NCI-H146 treated with DMSO at 0.1 percent for 48 hours (cell line): ENCODE data around the gene C19orf44.

Experiments used
- DNase-seq: peaks from one replicate; lab custom pipeline; 2025; ENCODE audit not compliant: unreplicated experiment; lab: John Stamatoyannopoulos, UW

Gene C19orf44

GRCh38 chr19:16516381-16516780 lies 20.2 kb downstream of the C19orf44 start:
- DNase-seq, result no peak

GRCh38 chr19:16516923-16517610 lies 20.9 kb downstream of the C19orf44 start:
- no peak for DNase-seq

GRCh38 chr19:16518061-16518460 lies 21.9 kb downstream of the C19orf44 start:
- DNase-seq, result no peak

GRCh38 chr19:16518483-16519229 lies 22.5 kb downstream of the C19orf44 start:
- DNase-seq, result no peak

- DNase-seq, result no peak
Measured at GRCh38 chr19:16519230-16519687, 23.1 kb downstream of the C19orf44 start.

GRCh38 chr19:16520074-16520973 lies 24.1 kb downstream of the C19orf44 start:
- DNase-seq, result no peak

- DNase-seq, result no peak
Measured at GRCh38 chr19:16520986-16521624, 24.9 kb downstream of the C19orf44 start.

GRCh38 chr19:16521715-16522289 lies 25.6 kb downstream of the C19orf44 start:
- no peak for DNase-seq

- DNase-seq, result no peak
Measured at GRCh38 chr19:16522559-16523377, 26.6 kb downstream of the C19orf44 start.

GRCh38 chr19:16524991-16525734 lies 29.0 kb downstream of the C19orf44 start:
- no peak for DNase-seq

- DNase-seq, result no peak
Measured at GRCh38 chr19:16525751-16526481, 29.7 kb downstream of the C19orf44 start.

- DNase-seq, result no peak
Measured at GRCh38 chr19:16527334-16527935, 31.2 kb downstream of the C19orf44 start.

GRCh38 chr19:16527971-16528521 lies 31.9 kb downstream of the C19orf44 start:
- no peak for DNase-seq

- no peak for DNase-seq
Measured at GRCh38 chr19:16529466-16530144, 33.4 kb downstream of the C19orf44 start.

- no peak for DNase-seq
Measured at GRCh38 chr19:16530540-16531379, 34.6 kb downstream of the C19orf44 start.

- DNase-seq, result no peak
Measured at GRCh38 chr19:16531380-16531669, 35.1 kb downstream of the C19orf44 start.
